ENCODE data around the gene ULK2. TPM values are rescaled to one million over a fixed set of nuclear protein-coding genes. Genes with fewer than 3 reads are reported as not detected.

ULK2 gene
- total and polyA plus RNA-seq, 10 of the 15 experiments (the other 5 are each of a cell fraction or from before 2014, with no cell fraction given), result 0.29 to 5.3 (median 1.6) TPM

DNA sequence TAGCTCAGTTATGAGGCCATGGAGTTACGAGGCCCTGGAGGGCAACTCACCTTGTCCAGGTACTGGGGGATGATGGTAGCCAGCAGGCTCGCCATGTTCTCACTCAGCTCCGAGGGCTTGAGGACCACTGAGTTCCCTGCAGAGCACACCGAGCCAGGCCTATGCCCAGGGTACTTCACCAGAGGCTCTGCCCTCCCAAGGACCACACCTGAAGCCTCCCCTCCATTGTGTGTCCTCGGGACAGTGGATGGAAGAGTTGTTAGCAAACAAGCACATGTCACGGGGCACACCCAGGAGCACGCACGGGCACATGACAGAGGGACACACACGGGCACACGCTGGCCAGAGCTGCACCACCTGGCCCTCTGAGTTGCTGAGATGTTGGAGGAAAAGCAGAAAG, 125.2 kb downstream of the ULK2 start:
- ChIA-PET SMC1A (ENCODE audit: uncharacterized antibody, unreplicated experiment) (no interaction called here), CTCF (interaction anchor here (0.6 to 0.9 kb wide), 2 partner anchors 8 to 365 kb away, joined by 3 read pairs; no protein-coding TSS in a partner anchor), POLR2A (no interaction called here), RAD21 (ENCODE audit: unreplicated experiment) (no interaction called here)
- Histone ChIP-seq H2AFZ (ENCODE audit: control insufficient read depth, low read depth, low read length) (no peak overlapping the region), H3K4me3 (no peak overlapping the region), H3K27me3 (replicated peaks in 1 of 2; ENCODE audit: control insufficient read depth in 2 of 2, insufficient read depth in 2 of 2, low read length in 1 of 2) (no peaks in the 10 kb centered on the region), H3K9ac (ENCODE audit: control insufficient read depth, insufficient read depth, low read length) (no peak overlapping the region), H4K20me1 (ENCODE audit: control insufficient read depth, insufficient read depth) (no peaks in the 10 kb centered on the region), H3K36me3 (ENCODE audit: control insufficient read depth in 2 of 2, insufficient read depth in 2 of 2, low read length in 1 of 2) (no peaks in the 10 kb centered on the region), H3K27ac (ENCODE audit: control insufficient read depth, insufficient read depth) (no peak overlapping the region), H3K4me2 (ENCODE audit: control insufficient read depth, insufficient read depth) (no peak overlapping the region), H3K79me2 (ENCODE audit: control insufficient read depth, insufficient read depth, low read length) (no peaks in the 10 kb centered on the region), H3K4me1 (ENCODE audit: control insufficient read depth, insufficient read depth, low read length) (no peaks in the 10 kb centered on the region), H3K9me3 (replicated peaks; ENCODE audit: control insufficient read depth, insufficient read depth, low read length) (no peaks in the 10 kb centered on the region)
- TF ChIP-seq SMAD5 (IDR thresholded peaks at IDR 0.05; ENCODE audit: low read depth) (no peak), ZNF217 (IDR thresholded peaks at IDR 0.05) (no peak), NFIC (IDR thresholded peaks at IDR 0.05; ENCODE audit: low read depth, low read length) (no peak)
- TF ChIP-seq, protein P1, sequence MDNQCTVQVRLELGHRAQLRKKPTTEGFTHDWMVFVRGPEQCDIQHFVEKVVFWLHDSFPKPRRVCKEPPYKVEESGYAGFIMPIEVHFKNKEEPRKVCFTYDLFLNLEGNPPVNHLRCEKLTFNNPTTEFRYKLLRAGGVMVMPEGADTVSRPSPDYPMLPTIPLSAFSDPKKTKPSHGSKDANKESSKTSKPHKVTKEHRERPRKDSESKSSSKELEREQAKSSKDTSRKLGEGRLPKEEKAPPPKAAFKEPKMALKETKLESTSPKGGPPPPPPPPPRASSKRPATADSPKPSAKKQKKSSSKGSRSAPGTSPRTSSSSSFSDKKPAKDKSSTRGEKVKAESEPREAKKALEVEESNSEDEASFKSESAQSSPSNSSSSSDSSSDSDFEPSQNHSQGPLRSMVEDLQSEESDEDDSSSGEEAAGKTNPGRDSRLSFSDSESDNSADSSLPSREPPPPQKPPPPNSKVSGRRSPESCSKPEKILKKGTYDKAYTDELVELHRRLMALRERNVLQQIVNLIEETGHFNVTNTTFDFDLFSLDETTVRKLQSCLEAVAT (IDR thresholded peaks at IDR 0.05), result no peak
- no peak for DNase-seq (ENCODE audit: low read depth, low spot score)
- intact Hi-C loops (cut with micrococcal nuclease; ENCODE audit: unreplicated experiment) (no loop called here), in situ Hi-C loops (cut with MboI) (no loop called here)
- 33% methylated on average over 9 of the region's 10 CpGs for WGBS (ENCODE audit: insufficient coverage, insufficient replicate concordance, low lambda C conversion rate, missing lambda C conversion rate)
- BruUV-seq (replicated peaks), result no TSS peak
- no peak for FAIRE-seq
- no peak for ATAC-seq

- Histone ChIP-seq H2AFZ (ENCODE audit: control insufficient read depth, low read depth, low read length) (no peak overlapping the region), H3K36me3 (ENCODE audit: control insufficient read depth in 2 of 2, insufficient read depth in 2 of 2, low read length in 1 of 2) (no peaks in the 10 kb centered on the region), H3K4me1 (ENCODE audit: control insufficient read depth, insufficient read depth, low read length) (no peaks in the 10 kb centered on the region), H3K4me3 (no peak overlapping the region), H3K27me3 (replicated peaks in 1 of 2; ENCODE audit: control insufficient read depth in 2 of 2, insufficient read depth in 2 of 2, low read length in 1 of 2) (no peaks in the 10 kb centered on the region), H3K4me2 (ENCODE audit: control insufficient read depth, insufficient read depth) (no peak overlapping the region), H3K9ac (ENCODE audit: control insufficient read depth, insufficient read depth, low read length) (no peak overlapping the region), H3K79me2 (ENCODE audit: control insufficient read depth, insufficient read depth, low read length) (no peaks in the 10 kb centered on the region), H3K27ac (ENCODE audit: control insufficient read depth, insufficient read depth) (no peak overlapping the region), H3K9me3 (replicated peaks; ENCODE audit: control insufficient read depth, insufficient read depth, low read length) (no peaks in the 10 kb centered on the region), H4K20me1 (ENCODE audit: control insufficient read depth, insufficient read depth) (no peaks in the 10 kb centered on the region)
- DNase-seq (ENCODE audit: low read depth, low spot score) (no peak), ATAC-seq (no peak), FAIRE-seq (no peak)
- BruUV-seq (replicated peaks), result no TSS peak
- ChIA-PET SMC1A (ENCODE audit: uncharacterized antibody, unreplicated experiment) (no interaction called here), RAD21 (ENCODE audit: unreplicated experiment) (no interaction called here), CTCF (interaction anchor here (0.6 to 0.9 kb wide), 3 partner anchors 9 to 365 kb away, joined by 3 read pairs; no protein-coding TSS in a partner anchor), POLR2A (no interaction called here)
- in situ Hi-C loops (cut with MboI), result no loop called here
- 30% methylated on average over 14 of the region's 14 CpGs for WGBS (ENCODE audit: insufficient coverage, insufficient replicate concordance, low lambda C conversion rate, missing lambda C conversion rate)
- intact Hi-C loops (cut with micrococcal nuclease; ENCODE audit: unreplicated experiment), result no loop called here
- no peak for TF ChIP-seq WRNIP1 (IDR thresholded peaks at IDR 0.05; ENCODE audit: borderline replicate concordance, low read depth, low read length)
- no peak for TF ChIP-seq ZNF217 (IDR thresholded peaks at IDR 0.05)
- no peak for TF ChIP-seq REST (IDR thresholded peaks at IDR 0.05; ENCODE audit: low read depth, low read length)
- TF ChIP-seq NR2C2 (IDR thresholded peaks at IDR 0.05; ENCODE audit: borderline replicate concordance, control insufficient read depth, insufficient read length, low read depth), result no peak
- TF ChIP-seq NRF1 (conservative IDR thresholded peaks at IDR 0.05; ENCODE audit: low read depth, low read length), result no peak
- no peak for TF ChIP-seq RUNX3 (IDR thresholded peaks at IDR 0.05; ENCODE audit: low read length)
- no peak for TF ChIP-seq SUPT20H (IDR thresholded peaks at IDR 0.05; ENCODE audit: borderline replicate concordance, control insufficient read depth, low read depth, low read length)
- TF ChIP-seq PKNOX1 (IDR thresholded peaks at IDR 0.05), result no peak
Observed at GRCh38 chr17:19741832-19742457, 125.8 kb downstream of the ULK2 start.
